Effector memory CD8-positive, alpha-beta T cell (primary cell): ENCODE results near the gene ZNF445.
"Not testable (repeated sequence)": the region's sequence is repeated elsewhere in the genome, so short reads cannot be mapped to it uniquely, and the experiment has no call there.

Experiments used
- ATAC-seq: fragments of 150-1000 bp; cut with Tn5 transposase; replicated peaks from 2 replicates; pipeline ENCODE4 v1.10.0; 2021; ENCODE audit warnings: mild to moderate bottlenecking, moderate library complexity
- DNase-seq, 3 experiments: peaks; one replicate each; pipeline ENCODE4 v3.0.0; 2021
- H3K27ac Mint-ChIP-seq, 2 donors: one replicate each; pipeline ENCODE4 v1.8.0; 2022; ENCODE audit warnings: mild to moderate bottlenecking in 2 of 2, mixed read lengths in 2 of 2, moderate library complexity in 2 of 2
- H3K27me3 Mint-ChIP-seq, 2 donors: one replicate each; pipeline ENCODE4 v1.8.0; 2022; ENCODE audit warnings: mixed read lengths in 2 of 2
- H3K36me3 Mint-ChIP-seq: one replicate; pipeline ENCODE4 v1.8.0; 2022; ENCODE audit warnings: mild to moderate bottlenecking, moderate library complexity, mixed read lengths; ENCODE audit not compliant: insufficient read depth
- H3K4me1 Mint-ChIP-seq, 2 donors: one replicate each; pipeline ENCODE4 v1.8.0; 2022; ENCODE audit warnings: low read depth in 2 of 2, mixed read lengths in 2 of 2
- H3K4me3 Mint-ChIP-seq, 2 donors: one replicate each; pipeline ENCODE4 v1.8.0; 2022; ENCODE audit warnings: mild to moderate bottlenecking in 2 of 2, mixed read lengths in 2 of 2, moderate library complexity in 2 of 2
- H3K9me3 Mint-ChIP-seq, 2 donors: one replicate each; pipeline ENCODE4 v1.8.0; 2022; ENCODE audit warnings: mixed read lengths in 2 of 2

ZNF445 gene

DNA sequence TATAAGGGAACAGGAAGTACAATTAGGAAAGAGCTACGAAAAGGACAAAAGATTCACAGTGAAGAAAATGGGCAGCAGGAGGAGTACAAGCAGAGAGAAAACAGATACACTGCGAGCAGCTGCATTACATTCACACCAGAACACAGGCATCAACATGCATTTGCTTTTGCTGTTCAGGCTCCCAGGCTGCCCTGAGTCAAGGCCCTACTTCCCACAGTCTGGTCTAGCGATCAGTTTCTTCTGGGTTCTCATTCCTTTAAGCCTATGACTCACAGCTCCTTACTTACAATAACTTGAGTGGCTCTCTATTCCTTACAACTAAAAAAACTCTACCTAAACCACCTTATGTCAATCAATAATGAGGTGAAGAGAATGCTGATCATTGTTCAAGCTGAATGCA, 24.5 kb upstream of the ZNF445 start:
- DNase-seq (no peak), ATAC-seq (no peak)
- Mint-ChIP-seq H3K4me3 (no peak overlapping the region), H3K27ac (no peak overlapping the region), H3K36me3 (peaks cover 12% of the 10 kb centered on the region), H3K9me3 (peaks cover 11 to 27% of the 10 kb centered on the region in 2 donors), H3K4me1 (peaks cover 7 to 14% of the 10 kb centered on the region in 2 donors), H3K27me3 (no peaks in the 10 kb centered on the region)

GRCh38 chr3:44499899-44500168, 22.4 kb upstream of the ZNF445 start:
- not testable (repeated sequence) for ATAC-seq, H3K27ac Mint-ChIP-seq, H3K27me3 Mint-ChIP-seq, H3K4me1 Mint-ChIP-seq, DNase-seq, H3K4me3 Mint-ChIP-seq
- Mint-ChIP-seq H3K36me3 (peaks cover 16% of the 10 kb centered on the region), H3K9me3 (peaks cover 11 to 27% of the 10 kb centered on the region in 2 donors)

GRCh38 chr3:44499149-44499898, 21.9 kb upstream of the ZNF445 start:
- DNase-seq (no peak), ATAC-seq (no peak)
- Mint-ChIP-seq H3K27me3 (no peaks in the 10 kb centered on the region), H3K36me3 (peaks cover 16% of the 10 kb centered on the region), H3K27ac (no peak overlapping the region), H3K9me3 (peaks cover 11 to 27% of the 10 kb centered on the region in 2 donors), H3K4me1 (peaks cover 2 to 5% of the 10 kb centered on the region in 2 donors), H3K4me3 (no peak overlapping the region)

DNA sequence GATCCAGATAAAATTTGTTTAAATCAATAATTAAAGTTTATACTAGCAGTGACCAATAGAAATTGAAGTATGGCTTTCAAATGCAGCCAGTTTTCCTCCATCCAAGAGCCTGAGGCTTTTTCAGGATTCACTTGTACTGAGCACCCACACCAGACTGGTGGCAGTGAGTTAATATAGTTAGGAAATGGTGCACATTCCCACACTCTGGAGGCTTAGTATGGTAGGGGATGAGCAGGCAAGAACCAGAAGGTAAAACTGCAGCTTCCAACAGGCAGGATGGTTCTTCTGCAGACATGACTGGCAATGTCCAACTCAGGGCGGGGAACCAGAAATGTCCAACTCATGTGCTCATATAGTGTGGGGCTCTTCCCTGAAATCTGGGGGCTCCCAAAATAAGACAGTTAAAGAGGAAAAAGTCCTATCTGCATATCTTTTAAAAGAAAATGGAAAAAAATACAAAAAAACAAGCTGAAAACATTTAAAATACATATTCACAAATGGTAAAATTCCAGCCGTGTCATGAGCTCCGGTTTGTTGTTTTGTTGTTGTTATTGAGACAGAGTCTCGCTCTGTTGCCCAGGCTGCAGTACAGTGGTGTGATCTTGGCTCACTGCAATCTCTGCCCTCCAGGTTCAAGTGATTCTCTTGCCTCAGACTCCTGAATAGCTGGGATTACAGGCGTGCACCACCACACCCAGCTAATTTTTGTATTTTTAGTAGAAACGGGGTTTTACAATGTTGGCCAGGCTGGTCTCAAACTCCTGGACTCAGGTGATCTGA, 18.4 kb upstream of the ZNF445 start:
- ATAC-seq = no peak
- Mint-ChIP-seq H3K4me1 (no peaks in the 10 kb centered on the region), H3K4me3 (no peak overlapping the region), H3K27me3 (no peaks in the 10 kb centered on the region), H3K9me3 (peaks cover 7 to 9% of the 10 kb centered on the region in 2 donors), H3K27ac (no peak overlapping the region), H3K36me3 (peaks cover 12% of the 10 kb centered on the region)
- DNase-seq = no peak

DNA sequence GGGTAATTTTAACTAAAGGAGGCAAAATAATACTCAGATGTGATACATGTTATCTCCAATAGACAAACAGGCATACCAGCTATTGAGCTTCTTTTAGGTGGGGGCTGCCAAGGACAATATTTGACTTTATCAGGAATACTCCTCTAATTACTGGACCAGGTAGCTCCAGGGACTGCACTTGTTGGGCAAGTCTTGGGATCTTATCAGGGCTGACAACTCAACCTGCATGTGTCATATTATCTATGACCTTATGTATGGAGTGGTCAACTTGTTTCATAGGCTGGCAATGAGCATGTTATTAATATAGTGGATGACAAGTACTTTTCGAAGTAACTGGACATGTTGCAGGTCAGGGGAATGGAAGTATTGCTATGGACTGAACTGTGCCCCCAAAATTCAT, 15.0 kb upstream of the ZNF445 start:
- Mint-ChIP-seq H3K4me1 (no peaks in the 10 kb centered on the region), H3K36me3 (peaks cover 4% of the 10 kb centered on the region), H3K27ac (no peak overlapping the region), H3K27me3 (no peaks in the 10 kb centered on the region), H3K9me3 (peaks cover 0 to 2% of the 10 kb centered on the region in 2 donors), H3K4me3 (no peak overlapping the region)
- ATAC-seq (no peak), DNase-seq (no peak)

- Mint-ChIP-seq H3K9me3 (peaks cover 0 to 3% of the 10 kb centered on the region in 2 donors), H3K4me3 (no peak overlapping the region), H3K36me3 (peaks cover 2% of the 10 kb centered on the region), H3K27me3 (no peaks in the 10 kb centered on the region), H3K27ac (no peak overlapping the region), H3K4me1 (peaks cover 2 to 7% of the 10 kb centered on the region in 2 donors)
- ATAC-seq (no peak), DNase-seq (no peak)
These were observed 5.3 kb upstream of the ZNF445 start for GRCh38 chr3:44482721-44483120.

DNA sequence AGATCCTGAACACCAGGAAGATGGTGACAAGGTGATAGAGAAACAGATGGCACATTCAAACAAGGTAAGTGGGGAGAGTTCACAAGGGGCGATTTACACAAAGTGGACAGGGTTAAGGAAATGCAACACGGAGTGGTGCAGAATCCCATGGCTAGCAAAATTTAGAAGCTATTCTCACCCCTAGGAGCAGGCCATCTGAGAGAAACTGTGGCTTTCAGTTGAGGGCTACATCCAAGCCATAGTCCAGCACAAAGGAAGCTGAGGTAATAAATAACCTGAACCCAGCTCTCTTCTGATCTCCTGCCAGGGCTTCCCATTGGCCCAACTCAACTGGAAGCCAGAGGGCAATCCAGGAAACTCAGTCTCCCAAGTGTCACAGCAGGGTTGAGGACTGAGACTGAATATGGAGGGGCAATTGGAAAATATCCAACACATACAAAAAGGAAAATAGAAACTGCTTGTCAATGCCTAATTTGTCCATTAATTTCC, 1.2 kb upstream of the ZNF445 start:
- H3K27me3 Mint-ChIP-seq = no peaks in the 10 kb centered on the region
- no peaks in the 10 kb centered on the region for H3K9me3 Mint-ChIP-seq
- DNase-seq (no peak), ATAC-seq (no peak)
- H3K27ac Mint-ChIP-seq = no peak overlapping the region
- H3K36me3 Mint-ChIP-seq = peaks cover 5% of the 10 kb centered on the region
- peak overlapping the region; percentile 92 to 96 for H3K4me3 Mint-ChIP-seq
- H3K4me1 Mint-ChIP-seq = peaks cover 17 to 18% of the 10 kb centered on the region in 2 donors

GRCh38 chr3:44478055-44478468, 592 bp upstream of the ZNF445 start:
- DNase-seq (peak in 1 of 3 experiments; percentile 1), ATAC-seq (no peak)
- Mint-ChIP-seq H3K9me3 (no peaks in the 10 kb centered on the region), H3K4me1 (peaks cover 17 to 19% of the 10 kb centered on the region in 2 donors), H3K36me3 (peaks cover 5% of the 10 kb centered on the region), H3K27ac (peak overlapping the region; percentile 90 to 96), H3K4me3 (peak overlapping the region; percentile 92 to 96), H3K27me3 (no peaks in the 10 kb centered on the region)

- Mint-ChIP-seq H3K4me3 (peak overlapping the region; percentile 92 to 96), H3K36me3 (peaks cover 5% of the 10 kb centered on the region), H3K9me3 (no peaks in the 10 kb centered on the region), H3K27me3 (no peaks in the 10 kb centered on the region), H3K4me1 (peaks cover 17 to 24% of the 10 kb centered on the region in 2 donors), H3K27ac (peak overlapping the region; percentile 90 to 96)
- no peak for DNase-seq
- ATAC-seq = no peak
These were observed 533 bp downstream of the ZNF445 start for GRCh38 chr3:44476963-44477311.

GRCh38 chr3:44476181-44476611, 1.3 kb downstream of the ZNF445 start:
- Mint-ChIP-seq H3K27me3 (no peaks in the 10 kb centered on the region), H3K4me3 (peak overlapping the region; percentile 92 to 96), H3K4me1 (peaks cover 23 to 31% of the 10 kb centered on the region in 2 donors), H3K36me3 (peaks cover 5% of the 10 kb centered on the region), H3K9me3 (no peaks in the 10 kb centered on the region), H3K27ac (peak overlapping the region in 1 of 2 donors; percentile 96)
- DNase-seq (no peak), ATAC-seq (no peak)

DNA sequence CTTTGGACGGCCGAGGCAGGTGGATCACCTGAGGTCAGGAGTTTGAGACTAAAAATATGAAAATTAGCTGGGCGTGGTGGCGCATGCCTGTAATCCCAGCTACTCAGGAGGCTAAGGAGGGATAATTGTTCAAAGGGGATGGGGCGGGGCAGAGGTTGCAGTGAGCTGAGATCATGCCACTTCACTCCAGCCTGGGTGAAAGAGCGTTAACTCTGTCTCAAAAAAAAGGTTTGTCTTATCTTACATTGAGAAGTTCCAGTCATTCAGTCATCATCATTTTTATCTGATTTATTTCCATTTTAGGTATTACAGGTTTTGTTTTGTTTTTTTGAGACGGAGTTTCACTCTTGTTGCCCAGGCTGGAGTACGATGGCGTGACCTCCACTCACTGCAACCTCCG, 2.6 kb downstream of the ZNF445 start:
- peaks cover 26 to 35% of the 10 kb centered on the region in 2 donors for H3K4me1 Mint-ChIP-seq
- not testable (repeated sequence) for ATAC-seq, H3K27ac Mint-ChIP-seq, H3K36me3 Mint-ChIP-seq, H3K9me3 Mint-ChIP-seq, DNase-seq, H3K27me3 Mint-ChIP-seq
- H3K4me3 Mint-ChIP-seq = peak overlapping the region in 1 of 2 donors; percentile 31

DNA sequence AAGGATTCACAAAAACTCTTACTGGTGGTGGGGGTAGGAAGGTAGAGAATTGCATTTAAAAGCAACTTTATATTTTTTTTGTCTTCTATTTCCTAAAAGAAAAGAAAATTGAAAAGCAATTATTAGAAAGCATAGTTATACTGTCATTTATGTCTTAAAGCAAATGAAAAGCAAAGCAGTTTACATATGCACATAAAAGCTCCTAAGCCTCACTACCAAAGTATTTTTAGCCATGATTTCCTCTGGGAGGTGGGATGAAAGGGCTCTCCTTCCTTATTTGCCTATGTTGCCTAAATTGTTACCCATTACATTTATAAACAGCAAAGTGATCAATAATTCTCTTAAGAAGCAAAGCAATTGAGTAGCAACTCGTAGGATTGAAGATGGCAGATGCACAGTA, 7.0 kb downstream of the ZNF445 start:
- Mint-ChIP-seq H3K9me3 (no peaks in the 10 kb centered on the region), H3K27me3 (no peaks in the 10 kb centered on the region), H3K27ac (peak overlapping the region; percentile 18 to 22), H3K4me3 (no peak overlapping the region), H3K4me1 (peaks cover 16 to 17% of the 10 kb centered on the region in 2 donors), H3K36me3 (peaks cover 17% of the 10 kb centered on the region)
- ATAC-seq (no peak), DNase-seq (no peak)

- ATAC-seq = no peak
- Mint-ChIP-seq H3K4me3 (no peak overlapping the region), H3K36me3 (peaks cover 21% of the 10 kb centered on the region), H3K27me3 (no peaks in the 10 kb centered on the region), H3K27ac (no peak overlapping the region), H3K4me1 (peaks cover 15 to 17% of the 10 kb centered on the region in 2 donors), H3K9me3 (no peaks in the 10 kb centered on the region)
- no peak for DNase-seq
These were observed 7.6 kb downstream of the ZNF445 start for GRCh38 chr3:44469914-44470313.
